HPDE6-E6E7 (cell line): Measurements from ENCODE around the gene PRRG3.
"Not testable (repeated sequence)": the region's sequence is repeated elsewhere in the genome, so short reads cannot be mapped to it uniquely, and the experiment has no call there.

ENCODE experiments used
- DNase-seq: peaks from one replicate; pipeline ENCODE4 v3.0.0; 2011; ENCODE audit warnings: missing footprints; ENCODE audit errors: extremely low spot score

Gene PRRG3

GRCh38 chrX:151694661-151695582 lies at the start of gene PRRG3:
TSS of gene PRRG3 (plus strand) at chrX:151695458. CDS start at chrX:151698815, 3,357 bp downstream.
- no peak for DNase-seq

- DNase-seq = no peak
Observed at GRCh38 chrX:151675121-151675746, 20.0 kb upstream of the PRRG3 start.

- no peak for DNase-seq
Observed at GRCh38 chrX:151676196-151676595, 19.1 kb upstream of the PRRG3 start.

DNA sequence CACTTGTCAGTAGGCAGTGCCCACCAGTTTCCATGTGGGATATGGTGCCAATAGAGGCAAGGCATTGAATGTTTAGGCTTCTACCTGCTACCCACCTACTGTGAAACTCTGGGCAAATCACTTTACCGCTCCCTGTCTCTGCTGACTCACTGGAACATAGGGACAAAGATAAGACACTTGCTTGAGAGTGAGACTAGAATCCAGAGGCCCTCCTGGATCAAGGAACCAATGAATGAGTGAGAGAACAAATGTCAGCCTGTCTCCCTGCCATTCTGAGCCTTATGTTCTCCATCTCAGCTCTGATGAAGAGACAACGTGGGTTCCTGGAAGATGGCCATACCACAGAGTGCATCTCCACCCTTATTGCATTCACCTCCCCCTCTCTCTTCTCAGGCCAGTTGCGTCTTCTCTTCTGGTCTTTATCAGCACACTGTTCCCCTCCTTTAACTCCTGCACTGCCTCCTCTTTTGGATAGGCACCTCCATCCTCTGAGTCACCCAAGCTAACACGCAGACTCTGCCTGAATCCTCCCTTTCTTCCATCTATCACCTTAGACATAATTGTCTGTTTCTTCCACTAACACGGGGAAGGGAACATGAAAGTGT lies 15.4 kb upstream of the PRRG3 start:
- no peak for DNase-seq

DNA sequence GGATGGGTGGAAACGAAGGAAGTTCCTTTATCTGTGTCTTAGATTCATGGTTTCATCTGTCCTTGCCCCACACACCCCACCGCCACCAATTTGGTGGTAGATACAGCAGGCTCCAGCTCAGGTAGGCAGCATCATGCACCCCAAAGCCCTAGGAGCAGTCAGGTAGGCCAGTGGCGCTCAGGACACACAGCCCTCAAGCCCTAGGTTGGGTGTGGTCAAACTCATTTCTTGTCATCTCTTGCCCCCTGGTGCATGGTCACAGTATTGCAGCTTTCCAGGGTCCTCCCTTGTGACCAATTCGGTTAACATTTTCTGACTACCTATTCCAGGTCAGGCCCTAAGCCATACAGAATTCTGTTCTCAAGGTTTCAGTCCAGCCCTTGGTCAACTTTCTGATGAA lies 14.5 kb upstream of the PRRG3 start:
- DNase-seq = peak; percentile 23

- no peak for DNase-seq
Observed at GRCh38 chrX:151687635-151688034, 7.6 kb upstream of the PRRG3 start.

DNA sequence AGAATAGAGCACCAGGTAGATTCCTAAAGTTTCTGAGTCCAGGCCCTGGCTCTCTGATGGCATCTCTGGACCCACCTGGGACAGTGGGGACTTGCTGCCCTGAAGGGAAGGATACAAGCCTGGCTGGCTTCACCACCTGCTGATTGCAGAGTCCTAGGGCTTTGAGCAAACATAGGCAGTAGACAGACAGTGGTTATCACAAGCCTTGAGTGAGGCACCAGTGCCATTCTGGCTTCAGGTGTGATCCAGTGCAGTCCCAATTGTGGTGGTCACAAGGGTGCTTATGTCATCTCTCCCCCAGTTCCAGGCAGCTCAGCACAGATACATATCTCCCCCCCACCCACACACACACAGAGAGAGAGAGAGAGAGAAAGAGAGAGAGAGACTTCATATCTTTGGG lies 6.6 kb upstream of the PRRG3 start:
- no peak for DNase-seq

DNA sequence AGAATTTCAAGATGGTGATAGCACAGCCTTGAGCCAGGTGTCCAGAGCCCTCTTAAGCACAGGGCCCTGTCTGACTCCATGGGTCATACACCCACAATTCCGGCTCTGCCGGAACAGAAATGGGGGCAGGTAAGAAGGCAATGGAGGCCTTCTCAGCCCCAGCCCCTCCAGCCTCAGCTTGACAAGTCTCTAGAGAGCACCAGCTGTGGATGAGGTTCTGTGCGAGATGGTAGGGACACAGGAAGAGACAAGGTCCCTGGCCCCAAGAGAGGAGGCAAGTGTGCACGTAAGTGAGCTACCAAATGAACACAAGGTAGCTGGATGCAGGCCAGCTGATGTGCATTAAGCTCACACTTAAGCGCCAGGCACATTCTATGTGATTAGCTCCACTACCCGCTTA lies 2.4 kb upstream of the PRRG3 start:
- no peak for DNase-seq

GRCh38 chrX:151694121-151694520 lies 1.1 kb upstream of the PRRG3 start:
- DNase-seq = no peak

GRCh38 chrX:151695583-151696340 lies 504 bp downstream of the PRRG3 start:
- DNase-seq = no peak

GRCh38 chrX:151697082-151697481 lies 1.8 kb downstream of the PRRG3 start:
- DNase-seq = not testable (repeated sequence)

GRCh38 chrX:151697522-151697921 lies 2.3 kb downstream of the PRRG3 start:
- no peak for DNase-seq

DNA sequence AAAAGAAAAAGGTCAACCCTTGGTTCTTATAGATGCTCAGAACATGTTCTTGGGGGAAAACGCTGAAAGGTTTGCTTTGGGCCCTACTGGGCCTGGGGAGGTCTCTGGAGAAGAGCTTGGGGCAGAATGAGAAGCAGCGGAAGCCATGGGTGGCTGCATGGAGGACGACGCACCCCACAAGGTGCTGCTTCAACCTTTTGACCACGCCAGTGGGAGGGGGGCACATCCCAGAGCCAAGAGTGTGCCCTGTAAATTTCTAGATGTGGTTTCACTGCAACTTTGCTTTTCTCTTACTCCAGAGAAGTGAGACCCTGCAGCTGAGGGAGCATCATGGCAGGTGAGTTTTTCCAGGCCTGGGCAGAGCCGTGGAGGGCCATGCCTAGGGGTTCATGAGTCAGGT lies 3.2 kb downstream of the PRRG3 start:
- DNase-seq = no peak

- DNase-seq = no peak
Observed at GRCh38 chrX:151699746-151700145, 4.5 kb downstream of the PRRG3 start.

GRCh38 chrX:151700581-151700980 lies 5.3 kb downstream of the PRRG3 start:
- DNase-seq = no peak

DNA sequence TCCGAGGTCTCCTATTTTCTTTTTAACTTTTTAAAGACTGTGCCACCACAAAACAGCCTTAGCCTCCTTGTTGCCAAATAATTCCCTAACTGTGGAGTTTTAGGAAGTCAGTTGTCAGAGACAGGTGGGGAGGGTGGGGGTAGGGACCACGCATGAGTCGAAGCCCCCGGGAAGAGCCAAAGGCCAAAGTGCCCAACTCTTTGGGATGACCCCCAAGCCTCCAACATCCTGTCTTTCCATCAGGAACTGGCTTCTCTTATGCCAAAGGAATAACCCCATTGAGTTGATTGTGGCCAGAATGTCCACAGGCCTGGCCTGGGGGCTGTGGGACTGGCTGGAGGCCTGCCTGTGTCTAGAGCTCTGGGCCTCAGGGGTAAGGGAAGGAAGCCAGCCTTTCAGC lies 5.8 kb downstream of the PRRG3 start:
- DNase-seq = no peak

DNA sequence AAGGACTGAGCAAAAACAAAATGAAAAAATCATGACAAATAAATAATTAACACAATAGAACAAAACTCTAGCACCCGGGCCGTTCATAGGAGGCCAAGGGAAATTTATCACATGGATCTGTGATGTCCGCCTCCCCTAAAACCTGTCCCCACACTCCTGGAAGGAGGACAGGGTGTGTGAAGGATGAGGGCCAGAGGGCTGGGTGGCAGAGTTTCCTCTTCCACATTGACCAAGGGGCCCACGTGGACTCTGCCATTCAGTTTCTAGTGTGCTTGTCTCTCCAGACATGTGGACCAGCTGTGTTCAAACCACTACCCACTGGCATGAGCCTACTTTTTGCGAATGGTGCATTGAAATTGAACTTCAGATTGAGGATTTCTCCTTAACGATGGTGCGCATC lies 6.3 kb downstream of the PRRG3 start:
- no peak for DNase-seq

- no peak for DNase-seq
Observed at GRCh38 chrX:151702026-151702714, 6.9 kb downstream of the PRRG3 start.

GRCh38 chrX:151702741-151703340 lies 7.6 kb downstream of the PRRG3 start:
- no peak for DNase-seq

- DNase-seq = no peak
Observed at GRCh38 chrX:151703487-151703886, 8.2 kb downstream of the PRRG3 start.
